HG03108 (cell line): Measurements from ENCODE around the gene FAM241A.
"Not testable (repeated sequence)": the region's sequence is repeated elsewhere in the genome, so short reads cannot be mapped to it uniquely, and the experiment has no call there.

Source experiments
- ATAC-seq: cut with Tn5 transposase; IDR thresholded peaks from one replicate; pipeline ENCODE4 v1.9.1; 2021; ENCODE audit warnings: moderate library complexity; ENCODE audit not compliant: unreplicated experiment

Gene FAM241A

DNA sequence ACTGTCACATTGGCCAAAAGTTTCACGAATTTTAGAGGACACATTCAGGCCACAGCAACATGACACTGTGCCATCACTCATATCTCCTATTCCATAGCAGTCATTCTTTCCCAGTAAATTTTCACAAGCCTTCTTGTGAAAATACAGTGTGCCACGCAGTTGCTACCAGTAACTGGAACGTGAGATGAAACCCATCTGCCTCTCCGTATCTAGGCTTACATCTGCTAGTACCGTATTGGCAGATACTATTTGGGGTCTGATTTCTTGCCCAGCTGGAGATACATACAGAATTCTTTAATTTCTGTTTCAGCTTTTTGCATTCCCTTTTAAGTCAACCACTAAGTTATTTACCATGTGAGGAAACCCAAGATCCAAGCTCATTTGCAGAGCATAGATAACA is 8.7 kb upstream of the FAM241A start:
- no peak for ATAC-seq

DNA sequence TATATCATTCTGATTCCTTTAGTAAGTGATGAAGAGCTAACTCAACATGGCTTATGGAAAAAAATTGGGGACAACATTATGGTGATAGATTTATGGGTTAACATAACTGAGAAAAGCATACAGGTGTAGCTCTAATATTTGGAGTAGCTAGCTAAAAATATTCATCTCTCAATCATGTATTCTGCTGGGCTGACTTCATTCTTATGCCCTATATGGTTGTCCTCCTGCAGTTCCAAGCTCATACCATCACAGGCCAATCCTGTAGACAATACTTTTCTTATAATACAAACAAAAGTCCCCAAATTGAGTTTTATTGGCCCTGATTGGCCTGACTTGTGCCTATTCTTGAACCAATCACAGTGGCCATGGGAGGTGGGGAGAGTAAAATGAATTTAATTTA is 6.7 kb upstream of the FAM241A start:
- no peak for ATAC-seq

DNA sequence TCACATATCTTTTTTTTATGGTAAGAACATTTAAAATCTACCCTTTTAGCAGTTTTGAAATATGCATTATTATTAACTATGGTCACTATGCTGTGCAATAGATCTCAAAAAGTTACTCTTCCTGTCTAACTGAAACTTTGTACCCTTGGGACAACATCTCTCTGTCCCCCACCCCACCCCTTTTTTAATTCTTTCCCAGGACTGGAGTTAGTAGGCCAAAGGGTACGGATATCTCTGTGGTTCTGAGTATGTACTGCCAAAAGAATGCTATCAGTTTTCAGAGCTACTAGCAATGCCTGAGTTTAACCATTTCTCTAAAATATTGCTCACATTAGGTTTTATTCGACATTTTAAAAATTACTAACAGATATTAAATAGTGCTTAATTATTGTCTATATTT is 4.7 kb upstream of the FAM241A start:
- no peak for ATAC-seq

- ATAC-seq, result no peak
Measured at GRCh38 chr4:112141366-112142138, 3.7 kb upstream of the FAM241A start.

- ATAC-seq, result no peak
Measured at GRCh38 chr4:112142182-112142581, 3.1 kb upstream of the FAM241A start.

GRCh38 chr4:112143781-112144180 is 1.5 kb upstream of the FAM241A start:
- ATAC-seq, result no peak

DNA sequence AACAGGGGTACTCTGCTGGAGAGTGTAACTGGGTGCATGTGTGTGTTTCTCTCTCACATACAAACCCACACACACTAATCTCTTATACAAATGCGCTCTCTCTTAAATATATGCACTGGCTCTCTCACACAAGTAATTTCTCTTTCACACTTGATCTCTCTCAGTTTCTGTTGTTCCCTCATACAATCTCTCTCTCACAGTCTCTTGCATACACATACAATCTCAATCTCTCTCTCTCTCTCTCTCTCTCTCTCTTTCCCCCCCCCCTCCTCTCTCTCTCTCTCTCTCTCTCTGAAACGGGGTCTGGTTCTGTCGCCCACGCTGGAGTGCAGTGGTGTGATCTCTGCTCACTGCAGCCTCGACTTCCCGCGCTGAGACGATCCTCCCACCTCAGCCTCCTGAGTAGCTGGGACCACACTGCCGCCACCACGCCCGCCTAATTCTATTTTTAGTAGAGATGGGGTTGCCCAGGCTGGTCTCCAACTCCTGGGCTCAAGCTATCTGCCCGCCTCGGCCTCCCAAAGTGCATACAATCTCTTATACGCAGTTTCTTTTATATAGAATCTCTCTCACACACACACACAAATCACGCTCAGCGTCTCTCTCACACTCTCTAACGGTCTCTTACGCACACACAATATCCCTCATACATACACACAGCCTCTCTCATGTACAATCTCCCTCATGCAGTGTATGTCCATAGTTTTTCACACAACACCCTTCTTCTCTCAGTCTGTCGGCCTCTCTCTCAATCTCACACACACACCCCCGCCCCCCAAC is 518 bp upstream of the FAM241A start:
- no peak for ATAC-seq

GRCh38 chr4:112145790-112146501 is 692 bp downstream of the FAM241A start:
- ATAC-seq, result peak; percentile 49

GRCh38 chr4:112146502-112146813 is 1.2 kb downstream of the FAM241A start:
- ATAC-seq, result no peak

DNA sequence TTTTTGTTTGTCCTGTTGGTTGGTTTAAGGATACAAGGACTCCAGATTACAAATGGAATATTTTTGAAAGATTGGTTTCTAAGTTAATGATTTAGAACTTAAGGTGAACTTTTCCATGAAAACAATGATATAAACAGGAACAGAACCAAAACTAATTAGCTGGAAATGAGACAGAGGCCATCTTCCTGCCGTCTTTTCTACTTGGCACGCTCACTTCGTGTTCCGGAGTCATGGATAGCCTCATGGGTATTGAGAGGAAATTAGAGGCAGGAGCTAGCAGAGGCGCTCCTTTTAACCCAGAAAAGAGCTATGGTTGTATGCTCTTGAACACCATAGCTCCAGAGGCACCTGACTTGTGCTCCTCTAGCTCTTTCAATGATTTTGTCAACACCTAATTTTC is 2.4 kb downstream of the FAM241A start:
- ATAC-seq, result no peak

- ATAC-seq, result no peak
Measured at GRCh38 chr4:112150920-112151319, 5.7 kb downstream of the FAM241A start.

GRCh38 chr4:112152521-112152920 is 7.3 kb downstream of the FAM241A start:
- ATAC-seq, result no peak

DNA sequence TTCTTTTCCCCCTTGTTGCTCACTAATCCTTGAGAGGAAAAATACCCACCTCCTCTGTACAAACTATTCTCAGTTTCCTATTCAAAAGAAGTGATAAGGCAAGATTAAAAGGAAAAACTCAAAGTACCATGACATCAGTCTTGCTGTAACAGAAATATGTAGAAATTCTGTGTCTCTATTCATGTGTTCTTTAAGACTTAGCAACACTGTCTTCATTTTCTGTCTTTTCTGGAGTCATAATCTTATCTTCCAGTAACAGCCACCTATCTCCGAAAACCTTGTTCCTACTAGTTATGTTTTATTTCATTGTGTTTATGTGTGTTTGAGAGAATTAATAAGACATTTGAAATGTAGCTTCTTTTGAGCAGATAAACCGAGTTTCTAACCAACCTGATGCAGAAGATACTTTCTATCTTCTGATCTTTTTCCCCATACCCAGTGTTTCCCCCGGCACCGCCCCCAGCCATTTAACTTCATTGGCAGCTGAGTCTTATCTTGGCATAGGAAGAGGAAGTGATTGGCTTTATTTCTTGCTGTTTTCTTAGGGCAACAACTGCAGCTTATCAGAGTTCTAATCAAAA is 8.0 kb downstream of the FAM241A start:
- ATAC-seq, result no peak

DNA sequence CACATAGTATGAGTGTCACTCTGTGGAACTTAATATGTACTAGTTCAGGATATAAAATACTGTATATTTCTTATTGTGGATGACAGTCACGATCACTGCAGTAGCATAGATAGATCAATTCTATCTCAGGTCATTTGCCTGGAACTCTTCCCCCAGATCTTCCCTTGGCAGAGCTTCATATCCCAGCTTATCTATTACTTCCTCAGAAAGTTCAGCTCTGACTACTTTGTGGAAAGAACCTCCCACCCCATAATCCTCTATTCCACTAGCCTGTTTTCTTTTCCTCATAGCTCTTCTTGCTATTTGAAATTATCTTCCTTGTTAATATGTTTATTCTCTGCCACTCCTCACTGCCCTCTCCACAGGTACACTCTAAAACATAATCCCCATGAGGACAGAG is 10.9 kb downstream of the FAM241A start:
- ATAC-seq, result no peak

DNA sequence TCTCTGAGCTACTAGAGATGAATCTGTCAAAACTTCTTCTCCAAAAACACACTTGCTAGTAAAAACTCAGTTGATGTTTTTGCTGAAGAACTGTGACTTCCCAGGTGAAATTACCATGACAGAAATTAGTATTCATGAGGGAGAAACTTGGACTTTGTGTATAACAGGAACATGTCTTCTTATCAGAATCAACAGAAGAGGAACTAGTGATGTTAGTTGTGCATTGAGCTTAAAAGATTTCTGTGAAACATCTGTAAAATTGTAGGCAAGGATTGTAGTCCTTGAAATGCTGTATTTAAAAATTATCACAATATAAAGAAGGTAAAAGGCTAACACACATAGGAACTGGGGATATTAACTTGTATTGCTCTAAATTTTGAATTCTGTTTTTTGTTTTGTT is 11.3 kb downstream of the FAM241A start:
- no peak for ATAC-seq

GRCh38 chr4:112163706-112164105 is 18.5 kb downstream of the FAM241A start:
- not testable (repeated sequence) for ATAC-seq

GRCh38 chr4:112167794-112168193 is 22.5 kb downstream of the FAM241A start:
- no peak for ATAC-seq

DNA sequence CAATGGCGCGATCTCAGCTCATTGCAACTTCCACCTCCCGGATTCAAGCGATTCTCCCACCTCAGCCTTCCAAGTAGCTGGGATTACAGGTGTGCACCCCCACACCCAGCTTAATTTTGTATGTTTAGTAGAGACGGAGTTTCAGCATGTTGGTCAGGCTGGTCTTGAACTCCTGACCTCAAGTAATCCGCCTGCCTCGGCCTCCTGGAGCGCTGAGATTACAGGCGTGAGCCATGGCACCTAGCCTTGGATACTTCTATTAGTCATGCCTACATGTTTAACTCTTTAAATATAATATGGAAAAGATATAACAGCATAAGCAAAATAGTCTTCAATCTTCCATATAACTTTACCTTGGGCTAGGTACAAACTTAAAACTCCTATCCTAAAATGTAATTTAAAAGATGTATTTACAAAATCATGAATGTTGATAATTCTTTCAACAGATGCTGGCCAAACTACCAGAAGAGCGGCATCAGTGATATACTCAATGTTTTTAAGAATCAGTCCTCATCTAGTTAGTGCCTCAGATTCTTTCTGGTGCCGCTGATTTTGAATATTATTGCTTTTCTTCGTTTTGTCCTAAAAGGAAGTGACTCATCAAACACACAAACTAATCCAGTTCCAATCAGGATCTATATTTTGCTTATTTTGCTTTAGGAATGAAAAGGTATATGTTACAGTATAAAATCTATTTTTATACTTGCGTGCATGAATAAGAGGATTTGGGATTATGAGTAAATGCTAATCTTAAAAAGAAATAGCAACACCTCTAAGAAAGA is 23.7 kb downstream of the FAM241A start:
- ATAC-seq, result no peak

- no peak for ATAC-seq
Measured at GRCh38 chr4:112170451-112170993, 25.3 kb downstream of the FAM241A start.

GRCh38 chr4:112171051-112171763 is 26.0 kb downstream of the FAM241A start:
- not testable (repeated sequence) for ATAC-seq
